Subcutaneous abdominal adipose tissue (tissue), 5 donors: ENCODE measurements around the gene NALCN.

Experiments used
- H3K27ac ChIP-seq: one replicate; pipeline ENCODE4 v1.7.0; 2013; ENCODE audit warnings: low read depth, mild to moderate bottlenecking, inconsistent platforms, low read length, moderate library complexity
- H3K27me3 ChIP-seq, 5 donors: one replicate each; pipeline ENCODE4 v1.7.0; 2013; ENCODE audit warnings: low read length in 5 of 5, inconsistent platforms in 1 of 5; ENCODE audit not compliant: control insufficient read depth in 5 of 5, insufficient read depth in 4 of 5
- H3K36me3 ChIP-seq, 5 donors: one replicate each; pipeline ENCODE4 v1.7.0; 2013; ENCODE audit warnings: low read length in 5 of 5; ENCODE audit not compliant: control insufficient read depth in 5 of 5, insufficient read depth in 5 of 5
- H3K4me1 ChIP-seq, 5 donors: one replicate each; pipeline ENCODE4 v1.7.0; 2013; ENCODE audit warnings: low read length in 5 of 5, mild to moderate bottlenecking in 3 of 5, moderate library complexity in 1 of 5; ENCODE audit not compliant: control insufficient read depth in 5 of 5, insufficient read depth in 5 of 5
- H3K4me3 ChIP-seq, 5 donors: one replicate each; pipeline ENCODE4 v1.7.0; 2013; ENCODE audit warnings: low read length in 5 of 5, low read depth in 1 of 5
- H3K9ac ChIP-seq, 5 donors: one replicate each; pipeline ENCODE4 v1.7.0; 2013; ENCODE audit warnings: low read length in 5 of 5, mild to moderate bottlenecking in 4 of 5, moderate library complexity in 3 of 5
- H3K9me3 ChIP-seq, 5 donors: one replicate each; pipeline ENCODE4 v1.7.0; 2013; ENCODE audit warnings: low read length in 5 of 5; ENCODE audit not compliant: control insufficient read depth in 5 of 5
- donor health status: healthy.
- donor health status: healthy.
- donor health status: healthy.
- donor health status: healthy.
- donor health status: healthy.

Gene NALCN

DNA sequence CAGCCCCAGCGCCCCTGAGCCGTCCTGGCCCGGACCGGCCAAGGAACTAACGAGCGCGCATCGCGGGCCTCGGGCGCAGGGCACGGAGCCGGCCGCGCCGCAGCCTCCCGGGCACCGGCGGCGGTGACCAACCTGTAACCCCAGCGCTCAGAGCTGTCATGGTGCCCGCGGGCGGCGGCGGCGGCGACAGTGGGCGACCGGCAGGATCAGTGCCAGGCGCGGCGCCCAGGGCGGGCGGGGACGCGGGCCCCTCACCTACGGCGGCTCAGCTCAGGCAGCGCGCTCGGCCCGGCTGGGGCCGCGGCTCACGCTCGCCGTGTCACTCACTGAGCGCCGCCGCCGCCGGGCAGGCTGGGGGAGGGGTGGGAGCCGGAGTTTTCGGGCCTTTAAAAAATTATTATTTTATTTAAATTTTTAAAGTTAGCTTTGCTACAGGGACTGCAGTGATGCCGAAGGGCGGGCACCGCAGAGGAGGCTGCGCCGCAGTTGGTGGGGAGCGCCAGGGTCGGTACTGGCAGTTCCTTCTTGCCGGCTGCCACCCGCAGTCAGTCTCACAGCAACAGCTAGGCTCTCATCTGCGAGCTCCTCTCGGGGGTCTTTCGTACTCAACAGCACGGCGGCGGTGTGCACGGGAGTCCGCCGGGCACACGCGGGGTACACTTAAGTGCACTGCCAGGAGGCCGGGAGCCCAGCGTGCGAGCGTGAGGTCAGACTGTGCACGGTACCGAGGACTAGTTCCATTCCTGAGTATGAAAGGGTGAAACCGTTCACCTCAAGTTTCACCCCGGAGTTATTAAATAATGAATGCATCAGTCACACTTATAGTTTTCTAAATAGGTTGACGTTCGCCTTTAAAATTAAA, at the start of gene NALCN:
TSS of gene NALCN (minus strand) at position 328 of the 862 bp plus-strand sequence. CDS start 17,382 bp downstream, outside the sequence.
- no peaks in the 10 kb centered on the region for H3K36me3 ChIP-seq
- peak within 1 kb of the TSS; percentile 44 to 69 (median 63) for H3K4me3 ChIP-seq
- no peaks in the 10 kb centered on the region for H3K9me3 ChIP-seq
- H3K4me1 ChIP-seq = peaks cover 0 to 9% (median 6%) of the 10 kb centered on the region in 5 donors
- H3K9ac ChIP-seq = peak within 1 kb of the TSS in 1 of 5 donors; percentile 35
- H3K27me3 ChIP-seq = peaks cover 0 to 13% (median 4%) of the 10 kb centered on the region in 5 donors
- no peak within 1 kb of the TSS for H3K27ac ChIP-seq

DNA sequence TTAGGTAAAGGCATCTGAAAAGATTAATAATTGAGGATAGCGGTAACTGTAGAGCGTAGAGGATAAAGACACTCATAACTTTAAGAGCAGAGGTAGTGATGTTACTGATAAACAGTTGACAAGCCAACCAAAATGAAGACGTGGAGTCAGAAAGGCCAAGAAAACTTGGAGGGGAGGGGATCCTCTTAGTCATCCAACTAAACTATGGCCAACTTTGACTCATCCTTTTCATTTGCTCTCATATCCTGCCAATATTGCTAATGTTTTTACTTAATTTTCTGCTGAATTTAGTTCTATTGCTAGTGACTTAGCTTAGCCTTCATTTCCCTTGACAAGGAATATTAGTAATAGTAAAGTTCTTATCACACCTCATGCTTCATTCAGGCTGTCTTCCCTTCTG, 49.6 kb upstream of the NALCN start:
- Histone ChIP-seq H3K4me3 (no peak overlapping the region), H3K27ac (no peak overlapping the region), H3K4me1 (no peaks in the 10 kb centered on the region), H3K27me3 (no peaks in the 10 kb centered on the region), H3K9me3 (no peaks in the 10 kb centered on the region), H3K36me3 (no peaks in the 10 kb centered on the region), H3K9ac (no peak overlapping the region)

DNA sequence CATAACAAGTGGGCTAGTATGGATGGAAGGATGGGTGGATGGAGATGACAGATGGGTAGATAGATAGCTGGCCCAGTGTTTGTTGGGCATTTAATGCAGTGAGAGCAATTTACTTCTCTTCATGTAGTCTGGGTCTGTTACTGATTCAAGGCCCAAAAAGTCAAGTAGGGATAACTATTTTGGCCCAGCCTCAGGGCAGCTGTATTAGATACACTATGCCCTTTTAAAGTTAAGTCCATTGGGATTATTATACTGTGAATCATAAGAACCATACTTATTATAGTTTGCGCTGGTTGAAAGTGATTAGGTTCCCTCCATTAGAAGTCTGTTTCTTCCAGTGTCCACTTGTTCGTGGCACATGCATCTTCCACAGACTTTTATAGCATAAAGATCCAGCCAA, 40.9 kb upstream of the NALCN start:
- H3K4me3 ChIP-seq = no peak overlapping the region
- H3K27me3 ChIP-seq = peaks cover 0 to 9% (median 0%) of the 10 kb centered on the region in 5 donors
- H3K36me3 ChIP-seq = no peaks in the 10 kb centered on the region
- H3K9me3 ChIP-seq = no peaks in the 10 kb centered on the region
- no peak overlapping the region for H3K27ac ChIP-seq
- H3K9ac ChIP-seq = no peak overlapping the region
- H3K4me1 ChIP-seq = peaks cover 0 to 17% (median 13%) of the 10 kb centered on the region in 5 donors

DNA sequence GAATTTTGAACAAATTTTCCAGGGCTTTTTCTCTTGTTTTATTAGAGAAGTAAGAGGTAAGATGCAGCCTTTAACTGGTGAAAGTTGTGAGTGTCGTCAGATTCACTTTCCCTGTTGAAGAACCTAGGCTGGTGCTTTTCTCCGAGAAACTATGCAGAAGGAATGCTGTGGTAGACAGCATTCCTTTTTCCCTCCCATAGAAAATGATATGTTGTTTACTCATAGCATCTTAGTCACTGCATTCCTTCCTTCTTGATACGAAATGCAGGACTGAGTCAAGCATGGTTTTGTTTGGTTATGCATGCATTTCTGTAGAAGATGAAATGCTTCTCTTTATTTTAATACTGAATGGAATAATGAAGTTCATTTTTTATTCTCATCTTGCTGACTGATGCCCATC, 39.6 kb upstream of the NALCN start:
- Histone ChIP-seq H3K4me3 (no peak overlapping the region), H3K27ac (no peak overlapping the region), H3K9ac (no peak overlapping the region), H3K9me3 (no peaks in the 10 kb centered on the region), H3K4me1 (peaks cover 0 to 17% (median 13%) of the 10 kb centered on the region in 5 donors), H3K27me3 (peaks cover 0 to 9% (median 0%) of the 10 kb centered on the region in 5 donors), H3K36me3 (no peaks in the 10 kb centered on the region)

DNA sequence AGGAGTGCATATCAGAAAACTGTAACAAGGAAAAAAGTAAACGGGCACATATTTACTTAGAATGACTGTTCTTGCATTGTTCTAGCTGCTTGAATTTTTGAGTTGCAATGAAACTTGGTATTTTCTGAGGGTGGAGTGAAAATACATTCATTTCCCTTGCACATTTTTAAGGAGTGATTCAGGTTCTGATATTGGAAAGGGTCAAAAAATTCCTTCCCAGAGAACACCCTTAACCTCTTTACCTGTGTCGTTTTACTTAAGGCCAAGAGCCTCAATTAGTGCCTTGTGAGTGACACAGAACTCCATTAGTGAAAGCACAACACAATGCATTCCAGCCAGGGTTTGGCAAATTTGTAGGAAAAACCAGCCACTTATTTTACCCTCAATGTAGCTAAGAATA, 38.5 kb upstream of the NALCN start:
- no peak overlapping the region for H3K4me3 ChIP-seq
- H3K9me3 ChIP-seq = no peaks in the 10 kb centered on the region
- peaks cover 0 to 17% (median 13%) of the 10 kb centered on the region in 5 donors for H3K4me1 ChIP-seq
- peaks cover 0 to 9% (median 0%) of the 10 kb centered on the region in 5 donors for H3K27me3 ChIP-seq
- no peak overlapping the region for H3K9ac ChIP-seq
- H3K36me3 ChIP-seq = no peaks in the 10 kb centered on the region
- H3K27ac ChIP-seq = no peak overlapping the region

DNA sequence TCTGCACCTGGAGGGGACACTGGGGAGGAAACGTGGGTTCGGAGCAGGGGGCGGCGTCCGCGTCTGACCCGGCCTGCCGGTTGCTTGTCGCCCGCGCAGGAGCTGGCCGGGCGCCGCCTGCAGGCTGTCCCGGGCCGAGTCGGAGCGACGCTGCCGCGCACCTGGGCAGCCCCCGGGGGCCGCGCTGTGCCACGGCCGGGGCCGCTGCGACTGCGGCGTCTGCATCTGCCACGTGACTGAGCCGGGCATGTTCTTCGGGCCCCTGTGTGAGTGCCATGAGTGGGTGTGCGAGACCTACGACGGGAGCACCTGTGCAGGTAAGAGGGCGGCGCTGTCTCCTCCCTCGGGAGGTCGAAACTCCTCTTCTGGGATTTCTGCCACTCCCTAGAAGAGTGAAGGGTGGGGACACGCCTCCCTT, 37.5 kb upstream of the NALCN start:
- H3K36me3 ChIP-seq = no peaks in the 10 kb centered on the region
- peak overlapping the region in 1 of 5 donors; percentile 16 for H3K9ac ChIP-seq
- peak overlapping the region; percentile 50 to 73 (median 67) for H3K4me3 ChIP-seq
- no peaks in the 10 kb centered on the region for H3K9me3 ChIP-seq
- no peak overlapping the region for H3K27ac ChIP-seq
- H3K27me3 ChIP-seq = peaks cover 0 to 9% (median 0%) of the 10 kb centered on the region in 5 donors
- peaks cover 0 to 17% (median 13%) of the 10 kb centered on the region in 5 donors for H3K4me1 ChIP-seq

DNA sequence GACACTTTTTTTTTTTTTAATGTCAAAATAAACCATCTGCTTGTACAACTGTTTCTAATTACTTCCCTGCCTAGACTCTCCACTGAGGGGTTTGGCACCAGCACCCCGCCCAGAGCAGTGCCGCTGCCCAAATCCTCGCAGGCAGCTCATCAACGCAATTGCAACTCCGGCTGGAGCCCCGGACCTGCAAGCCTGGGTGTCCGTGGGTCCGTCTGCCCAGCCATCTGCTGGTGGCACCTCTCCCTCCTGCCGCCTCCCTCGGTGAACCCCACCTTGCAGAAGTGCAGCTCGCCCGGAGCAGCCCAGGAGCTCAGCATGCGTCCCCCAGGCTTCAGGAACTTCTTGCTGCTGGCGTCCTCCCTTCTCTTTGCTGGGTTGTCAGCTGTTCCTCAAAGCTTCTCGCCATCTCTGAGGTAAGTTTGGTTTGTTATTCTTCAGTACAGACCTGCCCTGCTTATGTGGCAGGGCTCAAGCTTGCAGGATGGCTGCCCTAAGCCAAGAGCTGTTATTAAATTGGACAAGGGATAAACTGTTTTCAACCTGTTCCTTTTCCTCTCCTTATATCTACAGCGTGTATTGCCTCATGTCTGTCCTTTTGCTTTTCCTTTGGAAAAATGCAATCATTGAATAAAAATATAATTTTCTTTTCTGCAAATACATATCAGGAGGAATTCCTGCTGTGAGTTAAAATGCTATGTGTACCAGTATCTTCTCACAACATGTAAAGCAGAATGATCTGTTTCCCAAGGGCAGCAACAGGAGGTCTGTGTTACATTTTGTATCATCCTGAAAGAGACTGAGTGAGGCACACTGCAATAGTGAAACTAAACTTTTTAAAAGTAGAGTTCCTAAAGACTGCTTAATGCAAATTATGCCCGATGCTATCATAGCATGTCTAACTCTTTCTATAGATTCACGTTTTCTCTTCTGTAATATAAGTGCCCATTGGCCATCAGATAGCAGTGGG, 36.5 kb upstream of the NALCN start, which contains the start of gene ITGBL1:
TSS of gene ITGBL1 (plus strand) at position 157 of the 967 bp plus-strand sequence. CDS start at position 316, 159 bp downstream.
- Histone ChIP-seq H3K27me3 (peaks cover 0 to 9% (median 0%) of the 10 kb centered on the region in 5 donors), H3K9ac (peak within 1 kb of the TSS in 3 of 5 donors; percentile 16 to 59 (median 18)), H3K9me3 (no peaks in the 10 kb centered on the region), H3K4me1 (peaks cover 0 to 17% (median 13%) of the 10 kb centered on the region in 5 donors), H3K36me3 (no peaks in the 10 kb centered on the region), H3K4me3 (peak within 1 kb of the TSS; percentile 50 to 73 (median 67)), H3K27ac (peak within 1 kb of the TSS; percentile 47)

DNA sequence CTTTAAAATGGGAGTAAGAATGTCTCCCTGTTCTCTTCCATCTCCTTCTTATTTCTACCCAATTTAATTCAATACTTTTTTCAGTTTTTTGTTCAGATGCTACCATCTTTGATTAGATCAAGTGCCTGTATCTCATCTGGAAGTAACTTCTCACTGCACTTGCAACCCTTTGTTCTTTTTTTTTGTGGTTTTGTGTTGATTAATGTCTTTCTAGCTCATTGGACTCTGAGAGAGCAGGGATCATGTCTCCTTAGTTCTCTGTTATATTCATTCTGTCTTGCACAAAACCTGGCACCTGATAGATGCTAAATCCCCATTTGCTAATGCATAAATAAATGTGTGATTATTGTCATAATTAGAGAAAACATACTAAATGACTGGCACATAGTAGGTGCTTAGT, 35.3 kb upstream of the NALCN start:
- Histone ChIP-seq H3K4me1 (peaks cover 0 to 17% (median 13%) of the 10 kb centered on the region in 5 donors), H3K36me3 (no peaks in the 10 kb centered on the region), H3K4me3 (no peak overlapping the region), H3K9me3 (no peaks in the 10 kb centered on the region), H3K27ac (no peak overlapping the region), H3K27me3 (peaks cover 0 to 9% (median 0%) of the 10 kb centered on the region in 5 donors), H3K9ac (no peak overlapping the region)

DNA sequence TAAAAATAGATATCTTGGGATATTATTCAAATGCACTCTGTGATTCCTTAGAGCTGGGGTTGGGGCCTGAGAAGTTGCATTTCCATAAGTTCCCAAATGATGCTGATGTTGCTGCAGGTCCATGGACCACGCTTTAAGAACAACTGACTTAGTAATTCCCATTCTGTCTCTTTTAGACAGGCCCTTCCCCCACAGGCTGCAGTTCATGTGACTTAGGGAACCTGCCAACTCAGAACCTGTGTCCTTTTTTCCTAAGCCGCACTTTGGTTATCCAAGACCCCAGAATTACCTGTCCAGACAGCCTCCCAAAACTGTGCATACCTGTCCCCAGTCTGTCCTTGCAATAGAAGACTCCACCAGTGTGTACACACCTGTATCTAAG, 34.4 kb upstream of the NALCN start:
- no peak overlapping the region for H3K4me3 ChIP-seq
- H3K27me3 ChIP-seq = peaks cover 0 to 9% (median 0%) of the 10 kb centered on the region in 5 donors
- H3K9ac ChIP-seq = no peak overlapping the region
- peaks cover 0 to 17% (median 13%) of the 10 kb centered on the region in 5 donors for H3K4me1 ChIP-seq
- H3K36me3 ChIP-seq = no peaks in the 10 kb centered on the region
- no peaks in the 10 kb centered on the region for H3K9me3 ChIP-seq
- no peak overlapping the region for H3K27ac ChIP-seq
